GM19193 (cell line): Measurements from ENCODE around the gene FGD6.

Experiments
- POLR2A ChIP-seq: IDR thresholded peaks from 4 replicates; pipeline ENCODE4 v1.6.1; 2011; ENCODE audit not compliant: insufficient read depth, insufficient read length; ENCODE audit errors: extremely low read depth

The FGD6 gene

GRCh38 chr12:95066091-95066855 is 151.0 kb downstream of the FGD6 start:
- TF ChIP-seq POLR2A = no peak

- no peak for TF ChIP-seq POLR2A
These were observed 156.3 kb downstream of the FGD6 start for GRCh38 chr12:95060951-95061350.

- TF ChIP-seq POLR2A = no peak
These were observed 157.3 kb downstream of the FGD6 start for GRCh38 chr12:95059984-95060383.

GRCh38 chr12:95057424-95057823 is 159.8 kb downstream of the FGD6 start:
- TF ChIP-seq POLR2A = no peak

- no peak for TF ChIP-seq POLR2A
These were observed 162.2 kb downstream of the FGD6 start for GRCh38 chr12:95055057-95055456.

- TF ChIP-seq POLR2A = no peak
These were observed 163.1 kb downstream of the FGD6 start for GRCh38 chr12:95054206-95054605.

GRCh38 chr12:95051241-95051640 is 166.0 kb downstream of the FGD6 start:
- TF ChIP-seq POLR2A = no peak

GRCh38 chr12:95037906-95038305 is 179.4 kb downstream of the FGD6 start:
- no peak for TF ChIP-seq POLR2A

- TF ChIP-seq POLR2A = no peak
These were observed 182.5 kb downstream of the FGD6 start for GRCh38 chr12:95034750-95035149.
